Gastrocnemius medialis (tissue), 4 donors: Measurements from ENCODE around the gene CDC25A.

Experiments used
- CTCF ChIP-seq, 5 experiments: fragments of 450-650 bp in 3 of 5; fragments of 200-600 bp in 2 of 5; sonication (generic) in 2 of 5; IDR thresholded peaks in 4 of 5; conservative IDR thresholded peaks in 1 of 5; 1 replicate in 4 of 5; 2 replicates in 1 of 5; pipeline ENCODE4 v1.5.1; 2016 to 2019; ENCODE audit warnings: antibody characterized with exemption in 5 of 5, mild to moderate bottlenecking in 3 of 5, moderate library complexity in 3 of 5
- POLR2A ChIP-seq, 2 donors: fragments of 450-650 bp; IDR thresholded peaks; one replicate each; pipeline ENCODE4 v1.6.1; 2017; ENCODE audit warnings: antibody characterized with exemption in 2 of 2, mild to moderate bottlenecking in 2 of 2, moderate library complexity in 2 of 2

DNA sequence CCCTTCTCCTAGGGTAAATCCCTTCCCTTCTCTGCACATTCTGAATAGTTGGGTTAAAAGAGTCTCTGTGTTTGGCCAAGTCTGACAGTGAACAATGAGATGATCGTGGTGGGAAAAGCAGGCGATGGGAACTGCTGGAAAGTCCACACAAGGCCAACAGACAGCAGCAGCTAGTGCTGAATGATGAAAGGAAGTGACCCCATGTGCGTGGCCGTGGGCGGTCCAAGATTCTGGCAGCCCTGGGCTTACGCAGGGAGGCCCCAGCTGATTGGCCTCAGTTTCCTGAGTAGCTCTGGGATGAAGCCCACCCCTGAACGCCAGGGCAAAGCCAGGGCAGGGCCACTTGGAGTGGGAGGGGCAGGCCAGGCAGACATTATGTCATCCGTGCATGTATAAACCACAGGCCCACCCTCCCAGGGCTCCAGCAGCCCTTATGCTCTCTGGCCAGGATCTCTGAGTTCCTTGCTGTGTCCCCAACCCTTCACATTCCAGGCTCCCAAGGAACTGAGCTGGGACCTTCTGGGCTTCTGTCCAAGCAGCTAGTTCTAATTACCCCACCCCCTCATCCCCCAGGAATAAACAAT, 57.8 kb downstream of the CDC25A start:
- TF ChIP-seq CTCF (IDR thresholded peaks at IDR 0.05 in 4 of 5, conservative IDR thresholded peaks at IDR 0.05 in 1 of 5) (no peak), POLR2A (IDR thresholded peaks at IDR 0.05) (no peak)
